ENCODE data around the gene CCL21. TPM values are rescaled to one million over a fixed set of nuclear protein-coding genes. Genes with fewer than 3 reads are reported as not detected.

CCL21 gene
- total RNA-seq, 1 donor from 2014 or later, result not detected

GRCh38 chr9:34690983-34691935 lies 18.7 kb downstream of the CCL21 start, which contains the start of gene CCL19:
TSS of gene CCL19 (minus strand) at chr9:34691276. CDS start at chr9:34691139, 137 bp downstream.
- peaks cover 3% of the 10 kb centered on the region for H3K36me3 Mint-ChIP-seq (ENCODE audit: low read depth)
- DNase-seq (ENCODE audit: low spot score), result peak; percentile 87

GRCh38 chr9:34689512-34689911 lies 20.4 kb downstream of the CCL21 start:
- TF ChIP-seq CTCF (IDR thresholded peaks at IDR 0.05), result no peak
- DNase-seq (ENCODE audit: low spot score), result peak; percentile 50
- Mint-ChIP-seq H3K4me1 (ENCODE audit: low read depth) (no peaks in the 10 kb centered on the region), H3K27me3 (ENCODE audit: low read depth) (no peaks in the 10 kb centered on the region), H3K36me3 (ENCODE audit: low read depth) (peaks cover 4% of the 10 kb centered on the region), H3K4me3 (ENCODE audit: unreplicated experiment) (no peak overlapping the region), H3K9me3 (ENCODE audit: low read depth) (no peaks in the 10 kb centered on the region), H3K27ac (ENCODE audit: unreplicated experiment) (no peak overlapping the region)

More at GRCh38 chr9:34690983-34691935, 18.7 kb downstream of the CCL21 start, which contains the start of gene CCL19:
- Mint-ChIP-seq H3K27ac (ENCODE audit: unreplicated experiment) (no peak within 1 kb of the TSS), H3K9me3 (ENCODE audit: low read depth) (no peaks in the 10 kb centered on the region), H3K4me3 (ENCODE audit: unreplicated experiment) (no peak within 1 kb of the TSS), H3K4me1 (ENCODE audit: low read depth) (no peaks in the 10 kb centered on the region), H3K27me3 (ENCODE audit: low read depth) (no peaks in the 10 kb centered on the region)
- TF ChIP-seq CTCF (IDR thresholded peaks at IDR 0.05), result no peak

- H3K27me3 Mint-ChIP-seq (ENCODE audit: low read depth), result no peaks in the 10 kb centered on the region
- TF ChIP-seq CTCF (IDR thresholded peaks at IDR 0.05), result no peak
- no peaks in the 10 kb centered on the region for H3K9me3 Mint-ChIP-seq (ENCODE audit: low read depth)
- H3K4me3 Mint-ChIP-seq (ENCODE audit: unreplicated experiment), result no peak overlapping the region
- H3K27ac Mint-ChIP-seq (ENCODE audit: unreplicated experiment), result no peak overlapping the region
- DNase-seq (ENCODE audit: low spot score), result no peak
- no peaks in the 10 kb centered on the region for H3K4me1 Mint-ChIP-seq (ENCODE audit: low read depth)
- H3K36me3 Mint-ChIP-seq (ENCODE audit: low read depth), result peaks cover 4% of the 10 kb centered on the region
These were observed 20.8 kb downstream of the CCL21 start for GRCh38 chr9:34689116-34689470.

- H3K36me3 Mint-ChIP-seq (ENCODE audit: low read depth), result peaks cover 3% of the 10 kb centered on the region
- DNase-seq (ENCODE audit: low spot score), result peak; percentile 35
- no peak for TF ChIP-seq CTCF (IDR thresholded peaks at IDR 0.05)
- no peak overlapping the region for H3K4me3 Mint-ChIP-seq (ENCODE audit: unreplicated experiment)
- H3K27me3 Mint-ChIP-seq (ENCODE audit: low read depth), result no peaks in the 10 kb centered on the region
- H3K4me1 Mint-ChIP-seq (ENCODE audit: low read depth), result no peaks in the 10 kb centered on the region
- H3K27ac Mint-ChIP-seq (ENCODE audit: unreplicated experiment), result no peak overlapping the region
- no peaks in the 10 kb centered on the region for H3K9me3 Mint-ChIP-seq (ENCODE audit: low read depth)
These were observed 21.4 kb downstream of the CCL21 start for GRCh38 chr9:34688329-34689115.
